Urothelium cell line (cell line): ENCODE measurements around the gene GOLGA8J.
"Not testable (repeated sequence)": the region's sequence is repeated elsewhere in the genome, so short reads cannot be mapped to it uniquely, and the experiment has no call there.

Experiments used
- DNase-seq: peaks from one replicate; pipeline ENCODE4 v3.0.0; 2011; ENCODE audit warnings: low spot score, mixed read lengths
- FAIRE-seq: peaks from 2 replicates; lab custom pipeline; 2011; peaks lifted over from hg19 to GRCh38; lab: Jason Lieb, UNC

The GOLGA8J gene

GRCh38 chr15:30082655-30083054, at the start of gene GOLGA8J:
TSS of gene GOLGA8J (plus strand) at chr15:30082955. CDS start at chr15:30083053, 98 bp downstream.
- not testable (repeated sequence) for FAIRE-seq, DNase-seq

- FAIRE-seq: no peak
Observed at GRCh38 chr15:30033211-30033610, 49.5 kb upstream of the GOLGA8J start.

GRCh38 chr15:30033763-30034162, 49.0 kb upstream of the GOLGA8J start:
- FAIRE-seq: no peak
- DNase-seq: no peak

More at GRCh38 chr15:30033211-30033610, 49.5 kb upstream of the GOLGA8J start:
- DNase-seq: no peak

GRCh38 chr15:30036036-30036703, 46.6 kb upstream of the GOLGA8J start:
- DNase-seq (no peak), FAIRE-seq (no peak)

GRCh38 chr15:30038667-30039523, 43.9 kb upstream of the GOLGA8J start:
- FAIRE-seq (no peak), DNase-seq (peak; percentile 36)

- DNase-seq: no peak
- FAIRE-seq: no peak
Observed at GRCh38 chr15:30041868-30042267, 40.9 kb upstream of the GOLGA8J start.

- DNase-seq (no peak), FAIRE-seq (no peak)
Observed at GRCh38 chr15:30042556-30042955, 40.2 kb upstream of the GOLGA8J start.

GRCh38 chr15:30043211-30043655, 39.5 kb upstream of the GOLGA8J start:
- peak; percentile 37 for DNase-seq
- FAIRE-seq: no peak

- FAIRE-seq (no peak), DNase-seq (no peak)
Observed at GRCh38 chr15:30044377-30044776, 38.4 kb upstream of the GOLGA8J start.

GRCh38 chr15:30044826-30045225, 37.9 kb upstream of the GOLGA8J start:
- peak; percentile 75 for FAIRE-seq
- not testable (repeated sequence) for DNase-seq

- FAIRE-seq: peak; percentile 30
- not testable (repeated sequence) for DNase-seq
Observed at GRCh38 chr15:30045248-30046041, 37.3 kb upstream of the GOLGA8J start.

- no peak for FAIRE-seq
Observed at GRCh38 chr15:30046430-30046829, 36.3 kb upstream of the GOLGA8J start.

GRCh38 chr15:30055604-30056003, 27.2 kb upstream of the GOLGA8J start:
- FAIRE-seq: no peak
- no peak for DNase-seq

More at GRCh38 chr15:30046430-30046829, 36.3 kb upstream of the GOLGA8J start:
- DNase-seq: no peak

- no peak for DNase-seq
- no peak for FAIRE-seq
Observed at GRCh38 chr15:30056166-30056565, 26.6 kb upstream of the GOLGA8J start.

GRCh38 chr15:30059771-30060170, 23.0 kb upstream of the GOLGA8J start:
- DNase-seq (no peak), FAIRE-seq (no peak)

- DNase-seq (peak; percentile 30), FAIRE-seq (no peak)
Observed at GRCh38 chr15:30062881-30063280, 19.9 kb upstream of the GOLGA8J start.

- DNase-seq (no peak), FAIRE-seq (no peak)
Observed at GRCh38 chr15:30063835-30064546, 18.8 kb upstream of the GOLGA8J start.

- DNase-seq: peak; percentile 67
- FAIRE-seq: peak; percentile 27
Observed at GRCh38 chr15:30065025-30065801, 17.5 kb upstream of the GOLGA8J start.

GRCh38 chr15:30068326-30068725, 14.4 kb upstream of the GOLGA8J start:
- DNase-seq (no peak), FAIRE-seq (no peak)

GRCh38 chr15:30072630-30073029, 10.1 kb upstream of the GOLGA8J start:
- FAIRE-seq (no peak), DNase-seq (no peak)
